HepG2 (cell line): ENCODE measurements around the gene ALG8. TPM values are rescaled to one million over a fixed set of nuclear protein-coding genes. Genes with fewer than 3 reads are reported as not detected.

Experiments used
- ATRX ChIP-seq: sonication (generic); formaldehyde crosslinking; IDR thresholded peaks from 2 replicates; pipeline ENCODE4 v1.4.0; 2020; ENCODE audit warnings: missing genetic modification reagents, borderline replicate concordance
- CCAR2 ChIP-seq: fragments of 200-400 bp; formaldehyde crosslinking; optimal IDR thresholded peaks from 2 replicates; pipeline ENCODE3; 2018; ENCODE audit warnings: low read depth, mild to moderate bottlenecking, low read length, moderate library complexity
- HDAC1 ChIP-seq: sonication (generic); formaldehyde crosslinking; IDR thresholded peaks from 2 replicates; pipeline ENCODE4 v1.5.1; 2020; ENCODE audit warnings: mild to moderate bottlenecking, missing genetic modification reagents
- HMGXB3 ChIP-seq: sonication (generic); formaldehyde crosslinking; IDR thresholded peaks from 2 replicates; pipeline ENCODE4 v1.4.0; 2020; ENCODE audit warnings: missing genetic modification reagents, borderline replicate concordance
- IKZF1 ChIP-seq: fragments of 450-650 bp; IDR thresholded peaks from 2 replicates; pipeline ENCODE4 v1.7.1; 2016
- JARID2 ChIP-seq: sonication (generic); formaldehyde crosslinking; IDR thresholded peaks from 2 replicates; pipeline ENCODE4 v1.8.1; 2023; ENCODE audit warnings: missing genetic modification reagents, inconsistent platforms; ENCODE audit not compliant: insufficient replicate concordance
- MATR3 ChIP-seq: sonication (generic); formaldehyde crosslinking; IDR thresholded peaks from 2 replicates; pipeline ENCODE4 v1.4.0; 2020; ENCODE audit warnings: missing genetic modification reagents
- MED8 ChIP-seq: sonication (generic); formaldehyde crosslinking; IDR thresholded peaks from 2 replicates; pipeline ENCODE4 v1.8.1; 2023; ENCODE audit warnings: mild to moderate bottlenecking, missing genetic modification reagents; ENCODE audit not compliant: insufficient replicate concordance
- NRL ChIP-seq: sonication (generic); formaldehyde crosslinking; IDR thresholded peaks from 2 replicates; pipeline ENCODE4 v1.5.0; 2020; ENCODE audit warnings: missing genetic modification reagents, mild to moderate bottlenecking, moderate library complexity, borderline replicate concordance
- RBM39 ChIP-seq: fragments of 200-400 bp; formaldehyde crosslinking; IDR thresholded peaks from one replicate; pipeline ENCODE4 v1.6.1; 2018; ENCODE audit warnings: antibody characterized with exemption, mild to moderate bottlenecking, low read depth, low read length; ENCODE audit not compliant: poor library complexity, severe bottlenecking
- RNF2 ChIP-seq: fragments of 450-650 bp; conservative IDR thresholded peaks from 2 replicates; pipeline ENCODE4 v1.6.1; 2016; ENCODE audit warnings: low read depth
- SMAD1 ChIP-seq: sonication (generic); formaldehyde crosslinking; IDR thresholded peaks from 2 replicates; pipeline ENCODE4 v1.4.0; 2020; ENCODE audit warnings: missing genetic modification reagents, low read depth, mild to moderate bottlenecking, borderline replicate concordance
- ZBTB49 ChIP-seq: sonication (generic); formaldehyde crosslinking; IDR thresholded peaks from 2 replicates; pipeline ENCODE4 v1.4.0; 2020; ENCODE audit warnings: missing genetic modification reagents, borderline replicate concordance
- ZC3H13 ChIP-seq: sonication (generic); formaldehyde crosslinking; IDR thresholded peaks from 2 replicates; pipeline ENCODE4 v1.8.1; 2023; ENCODE audit warnings: mild to moderate bottlenecking, missing genetic modification reagents, moderate library complexity
- ZNF121 ChIP-seq: sonication (generic); formaldehyde crosslinking; IDR thresholded peaks from 2 replicates; pipeline ENCODE4 v1.5.0; 2020; ENCODE audit warnings: mild to moderate bottlenecking, missing genetic modification reagents
- ZNF124 ChIP-seq: sonication (generic); formaldehyde crosslinking; IDR thresholded peaks from 2 replicates; pipeline ENCODE4 v1.4.0; 2020; ENCODE audit warnings: missing genetic modification reagents
- ZNF253 ChIP-seq: sonication (generic); formaldehyde crosslinking; IDR thresholded peaks from 2 replicates; pipeline ENCODE4 v1.8.0; 2022; ENCODE audit warnings: mild to moderate bottlenecking, missing genetic modification reagents, borderline replicate concordance
- ZNF451 ChIP-seq: sonication (generic); formaldehyde crosslinking; IDR thresholded peaks from 2 replicates; pipeline ENCODE4 v1.5.0; 2020; ENCODE audit warnings: mild to moderate bottlenecking, missing genetic modification reagents
- ZNF691 ChIP-seq: sonication (generic); formaldehyde crosslinking; IDR thresholded peaks from 2 replicates; pipeline ENCODE4 v1.4.0; 2020; ENCODE audit warnings: missing genetic modification reagents, low read depth, mild to moderate bottlenecking, borderline replicate concordance
- ZNF768 ChIP-seq: sonication (generic); formaldehyde crosslinking; IDR thresholded peaks from 2 replicates; pipeline ENCODE4 v1.4.0; 2020; ENCODE audit warnings: missing genetic modification reagents
- ZNF772 ChIP-seq: sonication (generic); formaldehyde crosslinking; IDR thresholded peaks from 2 replicates; pipeline ENCODE4 v1.5.0; 2020; ENCODE audit warnings: mild to moderate bottlenecking, missing genetic modification reagents
- polyA plus RNA-seq, 8 experiments: library from polyadenylated mRNA; depleted of rRNA in 3 of 8; stranded (reverse) in 7 of 8; unstranded in 1 of 8; fragments of >200 nt; fragmentation: Illumina TruSeq in 4 of 8; extraction: Trizol in 4 of 8; gene quantifications; 2 replicates each; pipeline versions ENCODE4 v1.2.1 to v1.2.3, GENCODE V29; 2011 to 2016; ENCODE audit warnings: low read depth in 4 of 8, missing spikeins in 1 of 8, mixed read lengths in 1 of 8; ENCODE audit not compliant: insufficient read depth in 1 of 8
- total RNA-seq, 5 experiments: library from RNA; depleted of rRNA; stranded (reverse); fragments of >200 nt; fragmentation: Illumina TruSeq; extraction: Trizol; gene quantifications; 2 replicates each; pipeline ENCODE4 v1.2.3, GENCODE V29; 2016; ENCODE audit warnings: low read depth in 1 of 5

Gene ALG8
- total and polyA plus RNA-seq, 2 of the 13 experiments (the other 11 are each of a cell fraction or from before 2014, with no cell fraction given), result 75.8 to 88.0 TPM

- TF ChIP-seq HMGXB3 (CRISPR knock-in tag), result peak; percentile 46; the same call in 1 of the 2 replicates
- no peak for TF ChIP-seq ZNF451
- TF ChIP-seq ZNF253, result peak; percentile 30; the same call in 1 of the 2 replicates
- TF ChIP-seq MATR3, result no peak
- no peak; the same call in 1 of the 2 replicates for TF ChIP-seq ZNF691
- peak; percentile 86 for TF ChIP-seq ZNF772 (CRISPR knock-in tag)
- TF ChIP-seq NRL (CRISPR knock-in tag), result peak; percentile 64
- TF ChIP-seq ZNF124 (CRISPR knock-in tag), result 0 out of 2 replicates have a peak, but pooled peaks have one; percentile 57
- TF ChIP-seq ZBTB49 (CRISPR knock-in tag), result no peak
- TF ChIP-seq ATRX (CRISPR knock-in tag), result no peak
- no peak for TF ChIP-seq IKZF1
- peak; percentile 18 for TF ChIP-seq MED8 (CRISPR knock-in tag)
- peak; percentile 92; the same call in 1 of the 2 replicates for TF ChIP-seq ZC3H13 (CRISPR knock-in tag)
- TF ChIP-seq HDAC1, result peak; percentile 82
- peak; percentile 55 for TF ChIP-seq RBM39
- TF ChIP-seq RNF2, result peak; percentile 62; the same call in 1 of the 2 replicates
- TF ChIP-seq JARID2 (CRISPR knock-in tag), result peak; percentile 12
- TF ChIP-seq CCAR2, result no peak
- peak; percentile 75; the same call in 1 of the 2 replicates for TF ChIP-seq SMAD1
- no peak for TF ChIP-seq ZNF121 (CRISPR knock-in tag)
- TF ChIP-seq ZNF768, result peak; percentile 57; the same call in 1 of the 2 replicates
Measured at GRCh38 chr11:78139422-78140391, at the start of gene ALG8 (continued).
